GM20000 (cell line): ENCODE measurements around the gene LMNTD1.

Experiments used
- DNase-seq: peaks from one replicate; pipeline ENCODE4 v3.0.0; 2012; ENCODE audit warnings: low spot score
- CTCF ChIP-seq: IDR thresholded peaks from 2 replicates; pipeline ENCODE4 v1.5.1; 2012; ENCODE audit warnings: mild to moderate bottlenecking, control low read depth; ENCODE audit errors: extremely low read depth, missing control alignments

Gene LMNTD1

GRCh38 chr12:25455696-25456095, 97.4 kb downstream of the LMNTD1 start:
- no peak for DNase-seq
- TF ChIP-seq CTCF, result no peak

- DNase-seq, result no peak
- TF ChIP-seq CTCF, result no peak
Measured at GRCh38 chr12:25449007-25449406, 104.1 kb downstream of the LMNTD1 start.

GRCh38 chr12:25447046-25447445, 106.0 kb downstream of the LMNTD1 start:
- no peak for TF ChIP-seq CTCF
- DNase-seq, result no peak

- no peak for DNase-seq
- no peak for TF ChIP-seq CTCF
Measured at GRCh38 chr12:25438638-25439037, 114.4 kb downstream of the LMNTD1 start.

GRCh38 chr12:25436206-25437030, 116.7 kb downstream of the LMNTD1 start:
- peak; percentile 64 for DNase-seq

GRCh38 chr12:25435431-25435830, 117.7 kb downstream of the LMNTD1 start:
- no peak for TF ChIP-seq CTCF
- no peak for DNase-seq

More at GRCh38 chr12:25436206-25437030, 116.7 kb downstream of the LMNTD1 start:
- TF ChIP-seq CTCF, result peak; percentile 61

- TF ChIP-seq CTCF, result no peak
- no peak for DNase-seq
Measured at GRCh38 chr12:25434515-25434914, 118.6 kb downstream of the LMNTD1 start.
